Adipocyte (in vitro differentiated cells): ENCODE data around the gene ANKFY1.
A peak's percentile ranks its signal among the peaks of the same experiment; 100 is the strongest.

Experiments used
- DNase-seq: peaks from one replicate; pipeline ENCODE4 v3.0.0-alpha.2; 2015; ENCODE audit warnings: low read depth
- H3K27me3 ChIP-seq: replicated peaks from 2 replicates; pipeline ENCODE4 v1.7.0; 2013; ENCODE audit warnings: mild to moderate bottlenecking, low read length, moderate library complexity; ENCODE audit not compliant: control insufficient read depth, insufficient read depth
- H3K36me3 ChIP-seq: 2 replicates; pipeline ENCODE4 v1.7.0; 2013; ENCODE audit warnings: low read length, mild to moderate bottlenecking, moderate library complexity; ENCODE audit not compliant: control insufficient read depth, insufficient read depth, severe bottlenecking
- H3K4me1 ChIP-seq: 2 replicates; pipeline ENCODE4 v1.7.0; 2013; ENCODE audit warnings: mild to moderate bottlenecking, low read length, moderate library complexity; ENCODE audit not compliant: control insufficient read depth, insufficient read depth
- H3K4me3 ChIP-seq: 2 replicates; pipeline ENCODE4 v1.7.0; 2013; ENCODE audit warnings: mild to moderate bottlenecking, low read length, moderate library complexity
- H3K9ac ChIP-seq: 2 replicates; pipeline ENCODE4 v1.7.0; 2013; ENCODE audit warnings: mild to moderate bottlenecking, low read length, moderate library complexity
- H3K9me3 ChIP-seq: 2 replicates; pipeline ENCODE4 v1.7.0; 2013; ENCODE audit warnings: mild to moderate bottlenecking, low read length, moderate library complexity; ENCODE audit not compliant: control insufficient read depth

Gene ANKFY1

GRCh38 chr17:4161967-4162305, 101.8 kb downstream of the ANKFY1 start:
- no peak for DNase-seq
- Histone ChIP-seq H3K4me1 (peaks cover 35% of the 10 kb centered on the region), H3K9ac (peak overlapping the region; percentile 17), H3K4me3 (no peak overlapping the region), H3K9me3 (no peaks in the 10 kb centered on the region), H3K36me3 (peaks cover 36% of the 10 kb centered on the region), H3K27me3 (no peaks in the 10 kb centered on the region)

- DNase-seq: peak; percentile 97
- H3K27me3 ChIP-seq: no peaks in the 10 kb centered on the region
- no peak overlapping the region for H3K4me3 ChIP-seq
- peak overlapping the region; percentile 17 for H3K9ac ChIP-seq
- no peaks in the 10 kb centered on the region for H3K9me3 ChIP-seq
- peaks cover 36% of the 10 kb centered on the region for H3K36me3 ChIP-seq
- H3K4me1 ChIP-seq: peaks cover 35% of the 10 kb centered on the region
Observed at GRCh38 chr17:4161192-4161966, 102.4 kb downstream of the ANKFY1 start.

GRCh38 chr17:4160294-4160859, 103.4 kb downstream of the ANKFY1 start:
- Histone ChIP-seq H3K9me3 (no peaks in the 10 kb centered on the region), H3K27me3 (no peaks in the 10 kb centered on the region), H3K9ac (no peak overlapping the region), H3K36me3 (peaks cover 36% of the 10 kb centered on the region), H3K4me1 (peaks cover 35% of the 10 kb centered on the region), H3K4me3 (no peak overlapping the region)
- no peak for DNase-seq

- no peak overlapping the region for H3K4me3 ChIP-seq
- DNase-seq: no peak
- H3K9ac ChIP-seq: no peak overlapping the region
- peaks cover 37% of the 10 kb centered on the region for H3K36me3 ChIP-seq
- H3K4me1 ChIP-seq: peaks cover 35% of the 10 kb centered on the region
- H3K27me3 ChIP-seq: no peaks in the 10 kb centered on the region
- no peaks in the 10 kb centered on the region for H3K9me3 ChIP-seq
Observed at GRCh38 chr17:4159761-4160160, 104.0 kb downstream of the ANKFY1 start.

GRCh38 chr17:4157618-4158333, 106.0 kb downstream of the ANKFY1 start:
- peaks cover 17% of the 10 kb centered on the region for H3K4me1 ChIP-seq
- peaks cover 44% of the 10 kb centered on the region for H3K36me3 ChIP-seq
- DNase-seq: no peak
- no peaks in the 10 kb centered on the region for H3K27me3 ChIP-seq
- H3K9me3 ChIP-seq: no peaks in the 10 kb centered on the region
- no peak overlapping the region for H3K4me3 ChIP-seq
- no peak overlapping the region for H3K9ac ChIP-seq

- H3K27me3 ChIP-seq: no peaks in the 10 kb centered on the region
- H3K36me3 ChIP-seq: peaks cover 47% of the 10 kb centered on the region
- no peak for DNase-seq
- H3K9ac ChIP-seq: no peak overlapping the region
- no peak overlapping the region for H3K4me3 ChIP-seq
- no peaks in the 10 kb centered on the region for H3K9me3 ChIP-seq
- H3K4me1 ChIP-seq: peaks cover 18% of the 10 kb centered on the region
Observed at GRCh38 chr17:4156750-4157381, 106.9 kb downstream of the ANKFY1 start.

GRCh38 chr17:4155980-4156620, 107.7 kb downstream of the ANKFY1 start:
- H3K9ac ChIP-seq: no peak overlapping the region
- DNase-seq: no peak
- H3K27me3 ChIP-seq: no peaks in the 10 kb centered on the region
- H3K4me3 ChIP-seq: no peak overlapping the region
- H3K9me3 ChIP-seq: no peaks in the 10 kb centered on the region
- H3K4me1 ChIP-seq: peaks cover 11% of the 10 kb centered on the region
- H3K36me3 ChIP-seq: peaks cover 47% of the 10 kb centered on the region

GRCh38 chr17:4154201-4154600, 109.6 kb downstream of the ANKFY1 start:
- Histone ChIP-seq H3K4me3 (no peak overlapping the region), H3K9ac (no peak overlapping the region), H3K27me3 (no peaks in the 10 kb centered on the region), H3K9me3 (no peaks in the 10 kb centered on the region), H3K4me1 (peaks cover 12% of the 10 kb centered on the region), H3K36me3 (peaks cover 52% of the 10 kb centered on the region)
- no peak for DNase-seq

- Histone ChIP-seq H3K36me3 (peaks cover 42% of the 10 kb centered on the region), H3K9me3 (no peaks in the 10 kb centered on the region), H3K4me1 (peaks cover 12% of the 10 kb centered on the region), H3K27me3 (no peaks in the 10 kb centered on the region), H3K4me3 (no peak overlapping the region), H3K9ac (no peak overlapping the region)
- DNase-seq: peak; percentile 45
Observed at GRCh38 chr17:4152471-4152870, 111.3 kb downstream of the ANKFY1 start.

GRCh38 chr17:4150096-4150495, 113.7 kb downstream of the ANKFY1 start:
- no peak for DNase-seq
- no peaks in the 10 kb centered on the region for H3K9me3 ChIP-seq
- H3K4me1 ChIP-seq: peaks cover 12% of the 10 kb centered on the region
- H3K36me3 ChIP-seq: peaks cover 18% of the 10 kb centered on the region
- no peaks in the 10 kb centered on the region for H3K27me3 ChIP-seq
- no peak overlapping the region for H3K9ac ChIP-seq
- no peak overlapping the region for H3K4me3 ChIP-seq
